HG03571 (cell line): Measurements from ENCODE around the gene CSRP1.
A peak's percentile ranks its signal among the peaks of the same experiment; 100 is the strongest.
"Not testable (repeated sequence)": the region's sequence is repeated elsewhere in the genome, so short reads cannot be mapped to it uniquely, and the experiment has no call there.

Experiments
- ATAC-seq: cut with Tn5 transposase; IDR thresholded peaks from one replicate; pipeline ENCODE4 v1.9.1; 2021; ENCODE audit not compliant: unreplicated experiment

CSRP1 gene

DNA sequence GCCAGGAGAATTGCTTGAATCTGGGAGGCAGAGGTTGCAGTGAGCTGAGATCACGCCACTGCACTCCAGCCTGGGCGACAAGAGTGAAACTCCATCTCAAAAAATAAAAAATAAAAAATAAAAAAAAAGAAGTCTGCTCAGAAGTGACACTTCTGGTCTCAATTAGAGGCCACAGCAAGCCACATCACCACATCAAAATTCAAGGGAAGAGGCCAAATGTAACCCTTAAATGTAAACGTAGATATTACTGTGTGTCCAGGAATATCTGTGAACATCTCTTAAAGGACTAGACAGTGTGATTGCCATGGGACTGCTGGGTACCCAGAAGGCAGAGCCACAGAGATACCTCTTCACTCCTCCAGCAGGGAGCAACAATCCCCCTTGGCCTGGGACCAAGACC lies 28.3 kb downstream of the CSRP1 start:
- not testable (repeated sequence) for ATAC-seq

DNA sequence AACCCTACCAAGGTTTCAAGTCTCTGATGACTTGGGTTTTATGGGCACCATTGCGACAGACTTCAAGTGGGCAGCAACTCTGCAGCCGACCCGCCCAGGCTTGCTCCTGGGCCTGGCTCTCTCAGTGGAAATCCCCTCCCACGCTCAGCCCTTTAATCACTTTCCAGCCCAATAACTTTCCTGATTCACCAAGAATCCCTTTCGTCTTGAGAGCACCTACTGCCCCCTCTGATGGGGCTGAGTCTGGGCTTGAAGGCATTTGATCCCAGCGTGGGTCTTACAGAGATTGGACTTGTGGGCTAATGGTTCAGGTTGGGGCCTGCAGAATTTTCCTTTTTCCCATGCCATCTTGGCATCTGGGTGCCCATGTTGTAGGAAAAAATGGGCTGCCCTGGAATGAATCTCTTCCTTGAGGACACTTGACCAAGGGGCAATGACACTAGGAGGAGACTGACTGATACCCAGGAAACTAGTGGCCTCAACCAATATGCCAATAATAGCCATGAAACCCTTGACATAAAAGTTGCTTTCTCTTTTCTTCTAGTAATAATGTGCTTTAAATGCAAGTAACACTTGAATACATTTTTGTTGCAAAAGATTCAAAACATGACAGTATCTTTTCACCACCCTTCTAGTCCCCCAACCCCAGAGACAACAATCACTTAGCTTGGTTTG lies 30.1 kb downstream of the CSRP1 start:
- no peak for ATAC-seq

- ATAC-seq, result no peak
Measured at GRCh38 chr1:201475915-201476669, 30.8 kb downstream of the CSRP1 start.

DNA sequence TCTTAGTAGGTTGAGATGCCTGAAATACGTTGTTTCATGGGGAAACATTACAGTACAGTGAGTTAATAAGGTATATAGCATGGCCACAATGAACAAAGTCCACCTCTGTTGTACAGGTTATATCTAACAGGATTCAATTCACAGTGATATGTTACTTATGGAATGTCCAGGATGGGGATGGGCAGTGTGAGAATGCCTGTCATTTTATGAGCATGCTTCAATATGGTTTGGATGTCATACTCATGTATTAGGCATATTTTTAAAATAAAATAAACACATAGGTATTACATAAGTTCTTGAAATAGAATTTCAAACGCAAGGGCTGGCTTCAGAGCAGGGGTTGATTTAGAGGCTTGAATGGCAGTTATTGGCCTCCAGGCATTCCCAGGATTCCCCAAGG lies 31.8 kb downstream of the CSRP1 start:
- ATAC-seq, result no peak

GRCh38 chr1:201473296-201473695 lies 33.6 kb downstream of the CSRP1 start:
- no peak for ATAC-seq

- not testable (repeated sequence) for ATAC-seq
Measured at GRCh38 chr1:201472321-201472720, 34.6 kb downstream of the CSRP1 start.

DNA sequence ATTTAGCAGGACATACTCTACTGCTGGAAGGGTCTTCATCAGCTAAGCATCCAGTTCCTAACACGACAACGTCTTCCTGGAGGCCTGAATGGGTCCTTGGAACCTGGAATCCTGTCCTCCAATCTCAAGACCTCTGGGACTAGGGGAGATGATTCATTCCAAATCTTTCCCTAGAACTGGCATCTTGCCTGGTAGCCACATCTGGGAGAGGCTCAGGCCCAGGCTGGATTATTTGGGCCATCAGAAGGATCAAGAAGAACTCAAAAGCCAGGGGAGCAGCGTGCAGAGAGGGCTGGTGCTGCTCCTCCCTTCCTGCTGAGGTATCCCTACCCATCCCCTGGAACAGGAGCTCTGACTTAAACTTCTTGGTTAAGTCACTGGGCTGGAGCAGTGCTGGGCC lies 35.2 kb downstream of the CSRP1 start:
- no peak for ATAC-seq

DNA sequence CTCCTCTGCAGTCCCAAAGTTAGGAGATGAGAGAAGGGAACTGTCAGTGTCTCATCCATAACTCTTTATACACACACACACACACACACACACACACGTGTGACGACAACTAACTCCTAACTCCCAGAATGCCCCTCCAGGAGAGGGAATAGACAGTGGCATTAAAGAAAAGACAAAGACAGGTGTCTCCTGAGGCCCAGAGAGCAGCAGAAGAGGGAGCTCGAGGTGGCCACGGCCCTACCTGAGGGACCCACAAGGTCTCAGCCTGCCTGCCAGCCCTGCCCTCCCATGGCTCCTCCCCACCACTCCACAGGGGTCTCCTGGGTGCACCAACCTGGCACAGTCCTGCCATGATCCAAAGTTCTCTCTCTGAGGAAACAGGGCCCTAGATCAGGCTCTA lies 36.3 kb downstream of the CSRP1 start:
- ATAC-seq, result no peak

DNA sequence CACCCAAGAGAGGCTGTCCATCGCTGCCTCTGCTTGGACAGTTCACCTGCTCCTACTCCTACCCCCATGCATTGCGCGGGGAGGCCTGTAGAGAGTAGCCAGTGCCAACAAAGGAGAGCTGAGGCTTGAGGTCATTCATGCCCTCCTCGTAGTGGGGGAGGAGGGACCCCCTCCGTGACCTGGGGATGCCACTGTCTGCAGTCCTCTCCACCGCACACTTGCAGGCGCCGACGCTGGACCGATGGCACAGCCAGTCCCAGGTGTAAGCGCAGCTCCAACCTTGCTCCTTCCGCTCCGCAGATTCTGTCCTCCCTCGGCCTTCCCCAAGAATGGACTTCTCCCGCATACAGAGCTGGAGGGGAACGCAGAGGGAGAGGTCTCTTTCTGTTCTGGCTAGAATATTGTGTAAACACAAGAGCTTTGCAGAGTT lies 37.3 kb downstream of the CSRP1 start:
- no peak for ATAC-seq

GRCh38 chr1:201468844-201469644 lies 37.9 kb downstream of the CSRP1 start, which contains the start of gene PHLDA3:
PHLDA3 (minus strand) TSS chr1:201469188; CDS start chr1:201468786, 402 bp downstream.
- ATAC-seq, result peak; percentile 83

- ATAC-seq, result peak; percentile 32
Measured at GRCh38 chr1:201468501-201468843, 38.5 kb downstream of the CSRP1 start.

GRCh38 chr1:201466492-201466891 lies 40.4 kb downstream of the CSRP1 start:
- no peak for ATAC-seq

- ATAC-seq, result no peak
Measured at GRCh38 chr1:201465698-201466290, 41.1 kb downstream of the CSRP1 start.

- no peak for ATAC-seq
Measured at GRCh38 chr1:201463071-201463552, 43.8 kb downstream of the CSRP1 start.

GRCh38 chr1:201461645-201462441 lies 45.1 kb downstream of the CSRP1 start:
- no peak for ATAC-seq

- ATAC-seq, result no peak
Measured at GRCh38 chr1:201460814-201461644, 45.9 kb downstream of the CSRP1 start.

GRCh38 chr1:201459775-201460174 lies 47.1 kb downstream of the CSRP1 start:
- ATAC-seq, result no peak

DNA sequence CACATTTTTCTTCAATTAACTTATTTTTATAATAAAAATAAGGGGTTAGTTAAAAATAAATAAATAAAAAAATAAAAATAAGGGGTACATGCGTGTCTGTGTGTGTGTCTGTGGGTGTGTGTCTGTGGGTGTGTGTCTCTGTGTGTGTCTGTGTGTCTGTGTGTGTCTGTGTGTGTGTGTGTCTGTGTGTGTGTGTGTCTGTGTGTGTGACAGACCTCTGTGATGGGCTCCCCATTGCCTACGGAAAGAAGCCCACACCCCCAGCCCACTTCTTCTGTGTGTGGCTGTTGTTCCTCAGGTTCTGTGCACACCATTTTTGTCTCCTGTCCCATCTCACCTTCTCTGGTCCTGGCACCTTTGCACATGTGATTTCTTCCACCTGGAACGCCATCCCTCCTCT lies 47.9 kb downstream of the CSRP1 start:
- no peak for ATAC-seq

DNA sequence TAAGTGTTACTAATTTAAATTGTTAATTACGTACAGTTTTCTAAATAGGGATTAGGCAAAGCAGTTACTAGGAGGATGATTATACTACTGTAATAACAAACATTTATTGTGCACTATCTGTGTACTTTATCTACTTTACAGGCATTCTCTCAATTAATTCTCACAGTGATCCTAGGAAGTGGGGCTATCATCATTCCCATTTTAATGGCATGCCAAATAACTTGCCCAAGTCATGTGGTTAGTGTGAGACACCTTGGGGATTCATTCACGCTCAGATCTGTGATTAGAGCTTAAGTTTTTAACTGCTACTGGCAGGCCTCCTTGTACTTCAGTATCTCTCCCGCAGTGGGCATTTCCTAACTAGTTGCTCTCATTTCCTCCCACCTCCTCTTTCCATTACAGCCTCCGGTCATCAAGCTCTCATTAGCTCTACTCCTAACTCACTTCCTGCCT lies 49.4 kb downstream of the CSRP1 start:
- no peak for ATAC-seq
